GM12875 (cell line): ENCODE measurements around the gene STK32C.
"Not testable (repeated sequence)": the region's sequence is repeated elsewhere in the genome, so short reads cannot be mapped to it uniquely, and the experiment has no call there.

Source experiments
- H3K4me3 ChIP-seq: one replicate; pipeline ENCODE4 v1.5.1; 2011; ENCODE audit warnings: low read depth, low read length, control low read depth
- CTCF ChIP-seq: IDR thresholded peaks from 2 replicates; pipeline ENCODE4 v1.5.1; 2011; ENCODE audit warnings: low read depth, mild to moderate bottlenecking, control low read depth, inconsistent platforms, low read length, moderate library complexity, borderline replicate concordance; ENCODE audit not compliant: insufficient read depth

STK32C gene

GRCh38 chr10:132352462-132353308 lies 44.9 kb upstream of the STK32C start:
- not testable (repeated sequence) for H3K4me3 ChIP-seq
- peak; percentile 84 for TF ChIP-seq CTCF

GRCh38 chr10:132351611-132352010 lies 43.9 kb upstream of the STK32C start:
- H3K4me3 ChIP-seq, result no peak overlapping the region

GRCh38 chr10:132350946-132351345 lies 43.2 kb upstream of the STK32C start:
- TF ChIP-seq CTCF, result no peak
- H3K4me3 ChIP-seq, result no peak overlapping the region

More at GRCh38 chr10:132351611-132352010, 43.9 kb upstream of the STK32C start:
- no peak for TF ChIP-seq CTCF

- no peak overlapping the region for H3K4me3 ChIP-seq
- no peak for TF ChIP-seq CTCF
These were observed 42.6 kb upstream of the STK32C start for GRCh38 chr10:132350391-132350790.

GRCh38 chr10:132349766-132350165 lies 42.0 kb upstream of the STK32C start:
- no peak overlapping the region for H3K4me3 ChIP-seq
- no peak for TF ChIP-seq CTCF

GRCh38 chr10:132347931-132348267 lies 40.1 kb upstream of the STK32C start:
- no peak for TF ChIP-seq CTCF

More at GRCh38 chr10:132347931-132348267, 40.1 kb upstream of the STK32C start:
- no peak overlapping the region for H3K4me3 ChIP-seq
